ENCODE measurements around the gene RELT. TPM values are rescaled to one million over a fixed set of nuclear protein-coding genes. Genes with fewer than 3 reads are reported as not detected.

The RELT gene
- total RNA-seq, 1 experiment from 2014 or later, result 10.2 TPM

DNA sequence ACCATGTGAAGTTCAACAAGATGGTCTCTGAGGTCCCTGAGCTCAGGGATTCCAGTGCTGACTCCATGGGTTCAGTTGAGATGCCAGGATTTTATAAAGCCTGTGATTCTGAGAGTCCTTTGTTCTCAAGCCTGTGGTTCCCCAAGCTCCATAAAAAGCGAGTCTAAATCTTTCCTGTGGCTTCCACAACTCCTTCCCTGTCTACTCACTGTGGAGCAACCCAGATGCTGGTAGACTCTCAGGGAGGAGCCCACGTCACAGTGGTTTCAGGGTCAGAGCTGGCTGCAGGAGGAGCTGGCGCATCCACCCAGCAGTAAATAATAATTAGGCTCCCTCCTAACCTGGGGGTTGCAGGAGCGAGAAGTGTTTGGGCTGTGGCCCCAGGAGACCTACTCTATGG lies 2.0 kb upstream of the RELT start:
- Histone ChIP-seq H3K4ac (ENCODE audit: low read depth, low read length) (no peak overlapping the region), H3K4me1 (ENCODE audit: insufficient read depth, low read length) (peaks cover 3% of the 10 kb centered on the region; the same call in 1 of the 2 replicates), H4K91ac (ENCODE audit: insufficient read length, low read depth, low read length) (no peak overlapping the region), H3K79me1 (ENCODE audit: insufficient read depth, low read depth, low read length, poor library complexity, severe bottlenecking) (no peaks in the 10 kb centered on the region), H2BK120ac (ENCODE audit: low read depth, low read length, poor library complexity, severe bottlenecking) (no peak overlapping the region), H3K27ac (ENCODE audit: insufficient read length, low read depth, low read length) (no peak overlapping the region), H3K18ac (ENCODE audit: insufficient read length, low read depth, low read length) (no peak overlapping the region), H3K9ac (ENCODE audit: extremely low read depth, insufficient read length, low read length) (no peak overlapping the region), H3K23ac (ENCODE audit: insufficient read length, low read depth, low read length) (no peak overlapping the region), H2AK5ac (ENCODE audit: insufficient read length, low read length) (no peak overlapping the region), H4K8ac (replicated peaks; ENCODE audit: insufficient read length, low read depth, low read length) (no peak overlapping the region), H2BK20ac (ENCODE audit: low read depth, low read length, poor library complexity, severe bottlenecking) (no peak overlapping the region), H4K20me1 (ENCODE audit: control insufficient read depth, insufficient read depth, insufficient read length) (no peaks in the 10 kb centered on the region), H3K56ac (ENCODE audit: insufficient read length, low read depth, low read length) (no peak overlapping the region), H3K27me3 (ENCODE audit: insufficient read depth, low read length) (no peaks in the 10 kb centered on the region; the same call in 1 of the 2 replicates), H3K14ac (ENCODE audit: insufficient read depth, low read length) (no peak overlapping the region), H3T11ph (ENCODE audit: low read length) (no peak overlapping the region), H2BK12ac (ENCODE audit: insufficient read length, low read depth, low read length) (no peak overlapping the region), H3K9me3 (ENCODE audit: control insufficient read depth, low read depth, low read length) (no peaks in the 10 kb centered on the region), H4K5ac (ENCODE audit: insufficient read length, low read depth, low read length) (no peak overlapping the region), H2AFZ (ENCODE audit: low read length) (no peak overlapping the region), H2BK5ac (ENCODE audit: insufficient read length, low read length) (no peak overlapping the region), H3K79me2 (ENCODE audit: insufficient read depth, low read length) (no peaks in the 10 kb centered on the region; the same call in 1 of the 2 replicates), H2BK15ac (ENCODE audit: low read depth, low read length) (no peak overlapping the region), H3K23me2 (ENCODE audit: insufficient read length, low read depth, low read length, poor library complexity, severe bottlenecking) (peaks cover 6% of the 10 kb centered on the region), H3K4me2 (ENCODE audit: insufficient read depth, insufficient read length, low read length) (no peak overlapping the region)
- WGBS (ENCODE audit: extremely low coverage, insufficient read length, low lambda C conversion rate), result no CpG with 5 or more reads among the region's 4 CpGs
- Mint-ChIP-seq H3K27ac (no peak overlapping the region), H3K4me3 (no peak overlapping the region), H3K36me3 (ENCODE audit: insufficient read depth in 1 of 3, low read depth in 3 of 3) (no peaks in the 10 kb centered on the region; a peak in 1 of 7 replicates), H3K9me3 (no peaks in the 10 kb centered on the region), H3K27me3 (ENCODE audit: low read depth) (peaks cover 25% of the 10 kb centered on the region), H3K4me1 (peaks cover 19% of the 10 kb centered on the region in 2 experiments)
- no peak for DNase-seq
- TF ChIP-seq, protein P1, sequence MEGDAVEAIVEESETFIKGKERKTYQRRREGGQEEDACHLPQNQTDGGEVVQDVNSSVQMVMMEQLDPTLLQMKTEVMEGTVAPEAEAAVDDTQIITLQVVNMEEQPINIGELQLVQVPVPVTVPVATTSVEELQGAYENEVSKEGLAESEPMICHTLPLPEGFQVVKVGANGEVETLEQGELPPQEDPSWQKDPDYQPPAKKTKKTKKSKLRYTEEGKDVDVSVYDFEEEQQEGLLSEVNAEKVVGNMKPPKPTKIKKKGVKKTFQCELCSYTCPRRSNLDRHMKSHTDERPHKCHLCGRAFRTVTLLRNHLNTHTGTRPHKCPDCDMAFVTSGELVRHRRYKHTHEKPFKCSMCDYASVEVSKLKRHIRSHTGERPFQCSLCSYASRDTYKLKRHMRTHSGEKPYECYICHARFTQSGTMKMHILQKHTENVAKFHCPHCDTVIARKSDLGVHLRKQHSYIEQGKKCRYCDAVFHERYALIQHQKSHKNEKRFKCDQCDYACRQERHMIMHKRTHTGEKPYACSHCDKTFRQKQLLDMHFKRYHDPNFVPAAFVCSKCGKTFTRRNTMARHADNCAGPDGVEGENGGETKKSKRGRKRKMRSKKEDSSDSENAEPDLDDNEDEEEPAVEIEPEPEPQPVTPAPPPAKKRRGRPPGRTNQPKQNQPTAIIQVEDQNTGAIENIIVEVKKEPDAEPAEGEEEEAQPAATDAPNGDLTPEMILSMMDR (conservative IDR thresholded peaks at IDR 0.05), result no peak

Measured in H9 (cell line).